GM19240 (cell line): ENCODE measurements around the gene COCH.
"Not testable (repeated sequence)": the region's sequence is repeated elsewhere in the genome, so short reads cannot be mapped to it uniquely, and the experiment has no call there.

ENCODE experiments used
- DNase-seq: peaks from one replicate; pipeline ENCODE4 v3.0.0; 2011; ENCODE audit warnings: low spot score; ENCODE audit not compliant: insufficient read length

The COCH gene

GRCh38 chr14:30874999-30875787 lies 834 bp downstream of the COCH start:
- no peak for DNase-seq

- DNase-seq, result no peak
These were observed 1.4 kb downstream of the COCH start for GRCh38 chr14:30875788-30876053.

GRCh38 chr14:30876692-30877091 lies 2.3 kb downstream of the COCH start:
- DNase-seq, result no peak

- no peak for DNase-seq
These were observed 8.1 kb downstream of the COCH start for GRCh38 chr14:30882431-30882830.

- no peak for DNase-seq
These were observed 9.3 kb downstream of the COCH start for GRCh38 chr14:30883508-30884294.

- no peak for DNase-seq
These were observed 10.5 kb downstream of the COCH start for GRCh38 chr14:30884901-30885300.

- no peak for DNase-seq
These were observed 11.7 kb downstream of the COCH start for GRCh38 chr14:30885840-30886740.

- no peak for DNase-seq
These were observed 14.3 kb downstream of the COCH start for GRCh38 chr14:30888480-30889243.

- no peak for DNase-seq
These were observed 14.9 kb downstream of the COCH start for GRCh38 chr14:30889244-30889594.

- DNase-seq, result no peak
These were observed 19.5 kb downstream of the COCH start for GRCh38 chr14:30893819-30894218.

- no peak for DNase-seq
These were observed 20.7 kb downstream of the COCH start for GRCh38 chr14:30894923-30895515.

GRCh38 chr14:30896435-30896834 lies 22.1 kb downstream of the COCH start:
- no peak for DNase-seq

- not testable (repeated sequence) for DNase-seq
These were observed 22.8 kb downstream of the COCH start for GRCh38 chr14:30897121-30897520.

- no peak for DNase-seq
These were observed 29.1 kb downstream of the COCH start for GRCh38 chr14:30903285-30904124.

GRCh38 chr14:30906752-30907658 lies 32.6 kb downstream of the COCH start:
- DNase-seq, result no peak

- DNase-seq, result no peak
These were observed 33.3 kb downstream of the COCH start for GRCh38 chr14:30907659-30908057.

- DNase-seq, result no peak
These were observed 34.5 kb downstream of the COCH start for GRCh38 chr14:30908826-30909225.

GRCh38 chr14:30914812-30915211 lies 40.5 kb downstream of the COCH start:
- DNase-seq, result no peak

GRCh38 chr14:30915596-30915995 lies 41.2 kb downstream of the COCH start:
- no peak for DNase-seq
